Esophagus muscularis mucosa (tissue), 4 donors: Measurements from ENCODE around the gene MACROD2. TPM values are rescaled to one million over a fixed set of nuclear protein-coding genes. Genes with fewer than 3 reads are reported as not detected.

Source experiments
- DNase-seq: peaks from one replicate; pipeline ENCODE4 v3.0.0-alpha.2; 2017; ENCODE audit errors: extremely low spot score
- H3K27ac ChIP-seq, 4 donors: fragments of 200-600 bp; sonication (generic); replicated peaks in 1 of 4; 1 replicate in 3 of 4; 2 replicates in 1 of 4; pipeline ENCODE4 v1.5.1; 2016 to 2019; ENCODE audit warnings: mild to moderate bottlenecking in 1 of 4
- H3K27me3 ChIP-seq, 4 donors: fragments of 200-600 bp; sonication (generic); one replicate each; pipeline versions ENCODE4 v1.5.1 to v1.6.0; 2016 to 2019
- H3K36me3 ChIP-seq, 4 donors: fragments of 200-600 bp; sonication (generic); one replicate each; pipeline ENCODE4 v1.5.1; 2016 to 2019
- H3K4me1 ChIP-seq, 4 donors: fragments of 200-600 bp; sonication (generic); one replicate each; pipeline ENCODE4 v1.5.1; 2016 to 2019
- H3K4me3 ChIP-seq, 4 donors: fragments of 200-600 bp; sonication (generic); 1 replicate in 2 of 4; 2 replicates in 2 of 4; pipeline ENCODE4 v1.5.1; 2016 to 2019; ENCODE audit warnings: mild to moderate bottlenecking in 4 of 4, moderate library complexity in 1 of 4
- H3K9me3 ChIP-seq, 4 donors: fragments of 200-600 bp; sonication (generic); 1 replicate in 3 of 4; 2 replicates in 1 of 4; pipeline ENCODE4 v1.5.1; 2016 to 2019
- EP300 ChIP-seq: sonication (generic); formaldehyde crosslinking; IDR thresholded peaks from one replicate; pipeline ENCODE4 v1.6.1; 2017; ENCODE audit warnings: antibody characterized with exemption
- POLR2A ChIP-seq: fragments of 450-650 bp; IDR thresholded peaks from one replicate; pipeline ENCODE4 v1.6.1; 2017; ENCODE audit warnings: antibody characterized with exemption, moderate library complexity, mild to moderate bottlenecking, low read depth
- POLR2AphosphoS5 ChIP-seq, 2 donors: sonication (generic); formaldehyde crosslinking; IDR thresholded peaks; one replicate each; pipeline ENCODE4 v1.6.1; 2017; ENCODE audit warnings: antibody characterized with exemption in 2 of 2
- WGBS: methylation state at CpG from one replicate; pipeline ENCODE4 v1.1.5; 2018; 5-methylcytosine and 5-hydroxymethylcytosine counted together
- intact Hi-C: fragments of 100-400 bp; cut with DNase I; formaldehyde crosslinking; loops from one replicate; pipeline ENCODE4 v1.15.1; 2023
- total RNA-seq, 4 donors: library from RNA; depleted of rRNA; stranded (reverse); fragments of >200 nt; gene quantifications; one replicate each; pipeline versions ENCODE4 v1.1.0 to v1.2.1, GENCODE V29; 2016
- TF ChIP-seq, protein P1 (sequence below), 3 experiments: fragments of 200-600 bp in 2 of 3; fragments of 450-650 bp in 1 of 3; sonication (generic) in 2 of 3; IDR thresholded peaks; one replicate each; pipeline ENCODE4 v1.5.1; 2017 to 2019; ENCODE audit warnings: antibody characterized with exemption in 3 of 3, mild to moderate bottlenecking in 2 of 3, moderate library complexity in 1 of 3

MACROD2 gene
- total RNA-seq, 4 donors from 2014 or later, result 1.4 to 3.6 (median 2.6) TPM

DNA sequence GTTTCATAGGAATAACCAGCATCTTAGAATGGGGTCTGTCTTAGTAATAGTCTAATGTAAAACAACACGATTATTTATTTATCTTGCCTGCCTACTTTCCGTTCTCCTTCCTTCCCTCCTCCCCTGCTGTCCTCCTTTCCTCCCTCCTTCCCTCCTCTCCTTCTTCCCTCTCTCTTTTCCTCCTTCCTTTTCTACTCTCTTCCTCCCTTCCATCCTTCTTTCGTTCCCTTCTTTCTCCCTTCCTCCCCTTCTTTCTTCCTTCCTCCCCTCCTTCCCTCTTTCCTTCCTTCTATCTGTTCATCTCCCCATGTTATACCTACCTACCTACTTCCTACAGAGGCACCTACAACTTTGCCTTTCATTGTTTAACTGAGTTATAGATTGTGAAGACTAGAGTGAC is 1637.4 kb downstream of the MACROD2 start:
- Histone ChIP-seq H3K27me3 (no peaks in the 10 kb centered on the region), H3K4me3 (no peak overlapping the region), H3K27ac (no peak overlapping the region), H3K4me1 (peaks cover 0 to 12% (median 5%) of the 10 kb centered on the region in 4 donors), H3K36me3 (no peaks in the 10 kb centered on the region), H3K9me3 (no peaks in the 10 kb centered on the region)
- TF ChIP-seq, protein P1, sequence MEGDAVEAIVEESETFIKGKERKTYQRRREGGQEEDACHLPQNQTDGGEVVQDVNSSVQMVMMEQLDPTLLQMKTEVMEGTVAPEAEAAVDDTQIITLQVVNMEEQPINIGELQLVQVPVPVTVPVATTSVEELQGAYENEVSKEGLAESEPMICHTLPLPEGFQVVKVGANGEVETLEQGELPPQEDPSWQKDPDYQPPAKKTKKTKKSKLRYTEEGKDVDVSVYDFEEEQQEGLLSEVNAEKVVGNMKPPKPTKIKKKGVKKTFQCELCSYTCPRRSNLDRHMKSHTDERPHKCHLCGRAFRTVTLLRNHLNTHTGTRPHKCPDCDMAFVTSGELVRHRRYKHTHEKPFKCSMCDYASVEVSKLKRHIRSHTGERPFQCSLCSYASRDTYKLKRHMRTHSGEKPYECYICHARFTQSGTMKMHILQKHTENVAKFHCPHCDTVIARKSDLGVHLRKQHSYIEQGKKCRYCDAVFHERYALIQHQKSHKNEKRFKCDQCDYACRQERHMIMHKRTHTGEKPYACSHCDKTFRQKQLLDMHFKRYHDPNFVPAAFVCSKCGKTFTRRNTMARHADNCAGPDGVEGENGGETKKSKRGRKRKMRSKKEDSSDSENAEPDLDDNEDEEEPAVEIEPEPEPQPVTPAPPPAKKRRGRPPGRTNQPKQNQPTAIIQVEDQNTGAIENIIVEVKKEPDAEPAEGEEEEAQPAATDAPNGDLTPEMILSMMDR (IDR thresholded peaks at IDR 0.05), result no peak
- TF ChIP-seq EP300 (no peak), POLR2AphosphoS5 (IDR thresholded peaks at IDR 0.05) (no peak), POLR2A (no peak)
- intact Hi-C loops, result no loop called here
- no peak for DNase-seq
- 84% methylated on average over 3 of the region's 3 CpGs for WGBS

DNA sequence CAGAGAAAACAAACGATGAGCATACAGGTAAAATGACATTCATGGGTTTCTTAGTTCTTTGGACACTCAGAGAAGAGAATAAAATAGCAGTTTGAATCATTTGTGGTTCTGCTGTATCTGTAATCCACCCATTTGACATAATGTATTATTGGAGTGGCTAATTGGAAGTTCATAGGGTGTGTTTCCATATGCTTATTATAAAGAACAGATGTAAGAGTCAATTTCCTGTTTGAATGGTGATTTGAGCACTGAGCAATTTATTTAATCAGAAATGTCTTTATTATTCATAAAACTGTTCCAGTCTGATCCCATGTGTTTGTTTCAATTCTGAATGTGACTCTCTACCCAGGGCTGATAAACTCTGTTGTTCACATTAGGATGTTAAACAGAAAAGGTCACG is 1638.8 kb downstream of the MACROD2 start:
- Histone ChIP-seq H3K36me3 (no peaks in the 10 kb centered on the region), H3K27ac (no peak overlapping the region), H3K27me3 (no peaks in the 10 kb centered on the region), H3K9me3 (no peaks in the 10 kb centered on the region), H3K4me1 (peaks cover 0 to 21% (median 12%) of the 10 kb centered on the region in 4 donors), H3K4me3 (no peak overlapping the region)
- intact Hi-C loops, result no loop called here
- TF ChIP-seq, protein P1 (IDR thresholded peaks at IDR 0.05), result no peak
- TF ChIP-seq POLR2A, result no peak
- no peak for TF ChIP-seq EP300
- no peak for TF ChIP-seq POLR2AphosphoS5 (IDR thresholded peaks at IDR 0.05)
- 93% methylated on average over 2 of the region's 2 CpGs for WGBS
- DNase-seq, result no peak

DNA sequence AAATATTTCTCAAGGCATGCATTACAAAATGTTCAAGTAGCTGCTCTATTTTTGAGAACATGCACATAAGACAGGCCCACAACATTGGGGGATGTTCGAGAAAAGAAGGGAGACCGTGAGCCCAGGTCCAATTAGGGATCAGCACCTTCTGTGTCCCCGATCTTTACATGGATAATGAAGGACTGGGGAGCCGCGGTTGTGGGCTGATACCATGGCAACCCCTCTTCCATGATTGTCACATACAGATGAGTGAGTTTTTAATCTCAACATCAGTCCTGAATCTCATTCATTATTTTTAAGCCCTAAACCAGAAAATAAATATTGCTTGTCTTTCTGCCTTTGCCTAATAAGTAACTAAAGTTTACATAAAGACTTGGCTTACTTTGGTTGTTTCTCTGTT is 1642.2 kb downstream of the MACROD2 start:
- TF ChIP-seq POLR2A (no peak), EP300 (no peak), POLR2AphosphoS5 (IDR thresholded peaks at IDR 0.05) (no peak)
- TF ChIP-seq, protein P1 (IDR thresholded peaks at IDR 0.05), result no peak
- Histone ChIP-seq H3K27ac (no peak overlapping the region), H3K36me3 (no peaks in the 10 kb centered on the region), H3K4me1 (peaks cover 0 to 21% (median 12%) of the 10 kb centered on the region in 4 donors), H3K27me3 (no peaks in the 10 kb centered on the region), H3K9me3 (no peaks in the 10 kb centered on the region), H3K4me3 (no peak overlapping the region)
- WGBS, result 66% methylated on average over 5 of the region's 5 CpGs
- DNase-seq, result no peak
- intact Hi-C loops, result no loop called here

DNA sequence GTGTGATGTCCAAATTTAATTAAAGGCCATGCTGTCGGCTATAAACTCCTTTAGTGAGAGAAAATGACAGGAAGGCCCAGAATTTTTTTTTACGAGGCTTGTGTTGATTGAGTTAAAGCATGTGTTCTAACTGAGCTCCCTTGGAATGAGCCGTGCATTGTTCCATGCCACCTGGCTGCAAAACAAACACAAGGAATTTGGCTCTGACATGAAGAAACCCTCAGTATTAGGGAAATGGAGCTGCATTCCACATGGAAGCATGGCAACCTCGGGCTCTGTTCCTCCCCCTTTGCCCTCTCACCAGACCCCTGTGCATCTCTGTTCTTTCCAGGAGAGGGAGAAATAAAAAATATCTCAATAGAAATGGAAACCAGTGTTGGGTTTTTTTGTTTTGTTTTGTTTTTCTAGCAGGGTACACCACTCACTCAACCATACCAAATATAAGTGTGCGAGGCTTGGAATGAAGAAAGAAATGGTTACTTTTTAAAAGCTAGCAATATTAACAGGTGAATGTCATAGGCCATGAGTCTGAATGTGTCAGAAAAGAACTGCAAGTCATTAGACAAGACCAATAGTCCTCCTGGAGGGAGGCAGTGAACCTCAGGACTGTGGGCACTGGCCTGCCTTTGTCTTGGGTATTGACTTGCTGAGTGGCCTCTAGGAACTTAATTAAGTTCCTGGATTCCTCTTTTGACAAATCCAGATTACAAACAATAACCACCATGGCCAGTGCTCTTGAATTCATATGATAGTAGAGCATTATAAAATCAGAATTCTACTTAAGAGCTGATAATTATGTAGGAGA is 1642.8 kb downstream of the MACROD2 start:
- H3K9me3 ChIP-seq, result no peaks in the 10 kb centered on the region
- no peaks in the 10 kb centered on the region for H3K36me3 ChIP-seq
- no peak for TF ChIP-seq POLR2AphosphoS5 (IDR thresholded peaks at IDR 0.05)
- no peak for TF ChIP-seq POLR2A
- no peak for TF ChIP-seq EP300
- TF ChIP-seq, protein P1 (IDR thresholded peaks at IDR 0.05), result no peak
- 41% methylated on average over 5 of the region's 5 CpGs for WGBS
- peaks cover 0 to 21% (median 12%) of the 10 kb centered on the region in 4 donors for H3K4me1 ChIP-seq
- no peak for DNase-seq
- no peaks in the 10 kb centered on the region for H3K27me3 ChIP-seq
- H3K4me3 ChIP-seq, result no peak overlapping the region
- intact Hi-C loops, result no loop called here
- H3K27ac ChIP-seq, result no peak overlapping the region
